Right kidney (tissue), 1 donor: Measurements from ENCODE around the gene ZNF503.

Experiments used
- DNase-seq: peaks from one replicate; pipeline ENCODE4 v3.0.0-alpha.2; 2016

Gene ZNF503

GRCh38 chr10:75357500-75357899 lies 44.1 kb downstream of the ZNF503 start:
- no peak for DNase-seq

DNA sequence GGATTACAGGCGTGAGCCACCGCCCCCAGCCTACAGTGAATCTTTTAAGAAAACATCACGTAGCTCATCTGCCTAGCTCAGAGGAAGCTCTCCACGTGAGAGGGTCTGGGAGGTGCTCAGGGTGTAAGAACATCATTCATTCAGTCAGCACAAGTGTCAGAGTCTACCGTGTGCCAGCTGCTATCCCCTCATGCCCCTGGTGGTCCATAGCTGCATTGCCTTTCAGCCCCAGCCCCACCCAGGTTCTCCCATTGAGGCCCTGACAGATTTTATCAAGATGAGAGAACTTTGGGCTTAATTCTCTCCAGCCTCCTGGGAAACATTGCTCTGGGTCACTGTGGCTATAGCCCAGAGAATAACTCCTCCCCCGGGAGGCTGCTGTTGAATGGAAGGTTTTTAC lies 45.1 kb downstream of the ZNF503 start:
- no peak for DNase-seq

DNA sequence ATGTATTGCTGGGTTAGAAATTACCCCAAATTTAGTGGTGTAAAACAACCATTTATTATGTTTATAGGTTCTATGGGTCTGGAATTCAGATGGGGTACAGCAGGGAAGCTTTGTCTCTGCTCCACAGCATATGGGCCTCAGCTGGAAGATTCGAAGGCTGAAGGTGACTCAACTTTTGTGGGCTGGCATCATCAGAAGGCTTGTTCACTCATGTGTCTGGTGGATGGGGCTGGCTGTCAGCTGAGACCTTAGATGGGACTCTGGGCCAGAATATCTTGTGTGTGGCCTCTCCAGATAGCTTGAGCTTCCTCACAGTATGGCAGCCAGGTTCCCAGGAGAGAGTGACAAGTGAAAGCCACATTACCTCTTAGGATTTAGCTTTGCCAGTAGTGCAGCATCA lies 45.9 kb downstream of the ZNF503 start:
- DNase-seq, result no peak

GRCh38 chr10:75353183-75353582 lies 48.4 kb downstream of the ZNF503 start:
- DNase-seq, result no peak

- DNase-seq, result no peak
Observed at GRCh38 chr10:75352650-75353049, 48.9 kb downstream of the ZNF503 start.

GRCh38 chr10:75351637-75352036 lies 49.9 kb downstream of the ZNF503 start:
- DNase-seq, result no peak

DNA sequence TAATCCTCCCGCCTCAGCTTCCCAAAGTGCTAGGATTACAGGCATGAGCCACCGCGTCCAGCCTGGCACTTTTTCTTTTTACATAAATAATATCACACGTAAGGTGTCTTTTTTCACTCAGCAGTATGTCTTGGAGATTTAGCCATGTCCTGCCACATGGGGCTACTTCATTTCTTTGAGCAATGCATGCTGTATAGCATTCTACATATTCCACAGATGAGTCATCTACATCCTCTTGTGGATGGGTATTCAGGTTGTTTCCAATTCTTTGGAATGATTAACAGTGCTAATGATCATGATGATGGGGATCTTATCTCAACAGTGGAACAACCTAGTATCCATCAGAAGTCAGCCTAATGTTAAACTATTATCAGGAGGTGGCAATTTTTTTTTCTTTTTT lies 50.8 kb downstream of the ZNF503 start:
- DNase-seq, result no peak
